HUES64 (cell line): ENCODE results near the gene GPR171. TPM values are rescaled to one million over a fixed set of nuclear protein-coding genes. Genes with fewer than 3 reads are reported as not detected.
"Not testable (repeated sequence)": the region's sequence is repeated elsewhere in the genome, so short reads cannot be mapped to it uniquely, and the experiment has no call there.

Experiments
- H3K27ac ChIP-seq: 2 replicates; pipeline ENCODE4 v1.7.0; 2013; ENCODE audit warnings: low read depth, low read length, inconsistent platforms
- H3K27me3 ChIP-seq: 2 replicates; pipeline ENCODE4 v1.6.1; 2013; ENCODE audit warnings: mild to moderate bottlenecking, low read length; ENCODE audit not compliant: insufficient read depth
- H3K36me3 ChIP-seq: 2 replicates; pipeline ENCODE4 v1.6.1; 2013; ENCODE audit warnings: mild to moderate bottlenecking, low read length; ENCODE audit not compliant: insufficient read depth
- H3K4me1 ChIP-seq: 2 replicates; pipeline ENCODE4 v1.6.1; 2013; ENCODE audit warnings: mild to moderate bottlenecking, low read length, moderate library complexity; ENCODE audit not compliant: insufficient read depth
- H3K4me3 ChIP-seq: 2 replicates; pipeline ENCODE4 v1.5.1; 2013; ENCODE audit warnings: mild to moderate bottlenecking, low read length, moderate library complexity
- H3K9ac ChIP-seq: 2 replicates; pipeline ENCODE4 v1.6.1; 2013; ENCODE audit warnings: mild to moderate bottlenecking, low read depth, low read length
- H3K9me3 ChIP-seq: 2 replicates; pipeline ENCODE4 v1.6.1; 2013; ENCODE audit warnings: low read depth, low read length; ENCODE audit not compliant: insufficient read depth
- WGBS: fragments of 150-250, 120-280 bp; methylation state at CpG from one replicate; pipeline ENCODE4 v1.1.7; 2013; ENCODE audit warnings: missing lambda C conversion rate; 5-methylcytosine and 5-hydroxymethylcytosine counted together
- polyA plus RNA-seq, 2 experiments: library from polyadenylated mRNA; stranded (reverse); fragments of 50-300 nt; gene quantifications; one replicate each; pipeline ENCODE4 v1.2.3, GENCODE V29; 2013

Gene GPR171
- polyA plus RNA-seq (2013, experiment 1 of 2) = not detected
- polyA plus RNA-seq (2013, experiment 2 of 2) = not detected

- H3K36me3 ChIP-seq = no peaks in the 10 kb centered on the region; the same call in 1 of the 2 replicates
- no peaks in the 10 kb centered on the region for H3K4me1 ChIP-seq
- H3K27ac ChIP-seq = no peak within 1 kb of the TSS
- 98% methylated on average over 2 of the region's 3 CpGs for WGBS
- H3K27me3 ChIP-seq = no peaks in the 10 kb centered on the region
- no peaks in the 10 kb centered on the region for H3K9me3 ChIP-seq
- H3K9ac ChIP-seq = no peak within 1 kb of the TSS
- H3K4me3 ChIP-seq = no peak within 1 kb of the TSS
Observed at GRCh38 chr3:151203051-151203420, at the start of gene GPR171. Gene GPR171, minus strand, starts transcription at chr3:151203216. Its CDS starts 3,830 bp downstream, at chr3:151199386.

- H3K9me3 ChIP-seq = no peaks in the 10 kb centered on the region
- no peaks in the 10 kb centered on the region for H3K4me1 ChIP-seq
- no peaks in the 10 kb centered on the region for H3K36me3 ChIP-seq
- no peak overlapping the region for H3K27ac ChIP-seq
- no peaks in the 10 kb centered on the region for H3K27me3 ChIP-seq
- 87% methylated on average over 3 of the region's 3 CpGs for WGBS
- no peak overlapping the region for H3K4me3 ChIP-seq
- no peak overlapping the region for H3K9ac ChIP-seq
Observed at GRCh38 chr3:151248772-151249337, 45.8 kb upstream of the GPR171 start.

GRCh38 chr3:151242006-151242405 is 39.0 kb upstream of the GPR171 start:
- 79% methylated on average over 17 of the region's 18 CpGs for WGBS
- H3K27me3 ChIP-seq, H3K4me1 ChIP-seq: not testable (repeated sequence)

GRCh38 chr3:151236736-151237135 is 33.7 kb upstream of the GPR171 start:
- WGBS = 93% methylated on average over 6 of the region's 7 CpGs
- Histone ChIP-seq H3K27me3 (no peaks in the 10 kb centered on the region), H3K9me3 (peaks cover 6% of the 10 kb centered on the region; the same call in 1 of the 2 replicates), H3K9ac (no peak overlapping the region), H3K27ac (no peak overlapping the region), H3K4me3 (no peak overlapping the region), H3K36me3 (peaks cover 8% of the 10 kb centered on the region), H3K4me1 (peaks cover 8% of the 10 kb centered on the region; the same call in 1 of the 2 replicates)

More at GRCh38 chr3:151242006-151242405, 39.0 kb upstream of the GPR171 start:
- not testable (repeated sequence) for H3K27ac ChIP-seq, H3K9me3 ChIP-seq, H3K9ac ChIP-seq, H3K4me3 ChIP-seq, H3K36me3 ChIP-seq

GRCh38 chr3:151236316-151236715 is 33.3 kb upstream of the GPR171 start:
- no peaks in the 10 kb centered on the region for H3K27me3 ChIP-seq
- WGBS = 94% methylated on average over 2 of the region's 2 CpGs
- peaks cover 3% of the 10 kb centered on the region; the same call in 1 of the 2 replicates for H3K9me3 ChIP-seq
- peaks cover 5% of the 10 kb centered on the region for H3K36me3 ChIP-seq
- no peak overlapping the region for H3K9ac ChIP-seq
- no peak overlapping the region for H3K4me3 ChIP-seq
- H3K4me1 ChIP-seq = peaks cover 8% of the 10 kb centered on the region; the same call in 1 of the 2 replicates
- no peak overlapping the region for H3K27ac ChIP-seq

GRCh38 chr3:151234825-151235224 is 31.8 kb upstream of the GPR171 start:
- WGBS = 95% methylated on average over 6 of the region's 6 CpGs
- Histone ChIP-seq H3K4me1 (peaks cover 20% of the 10 kb centered on the region), H3K4me3 (no peak overlapping the region), H3K9me3 (no peaks in the 10 kb centered on the region), H3K27ac (no peak overlapping the region), H3K27me3 (no peaks in the 10 kb centered on the region), H3K9ac (no peak overlapping the region), H3K36me3 (no peaks in the 10 kb centered on the region)

GRCh38 chr3:151232991-151233390 is 30.0 kb upstream of the GPR171 start:
- WGBS = 86% methylated on average over 4 of the region's 4 CpGs
- Histone ChIP-seq H3K27me3 (no peaks in the 10 kb centered on the region), H3K4me1 (peaks cover 29% of the 10 kb centered on the region), H3K9ac (no peak overlapping the region), H3K4me3 (no peak overlapping the region), H3K27ac (no peak overlapping the region), H3K36me3 (no peaks in the 10 kb centered on the region), H3K9me3 (no peaks in the 10 kb centered on the region)

- H3K4me1 ChIP-seq = peaks cover 31% of the 10 kb centered on the region
- H3K9ac ChIP-seq, H3K27ac ChIP-seq, H3K4me3 ChIP-seq, H3K9me3 ChIP-seq, H3K36me3 ChIP-seq, H3K27me3 ChIP-seq: not testable (repeated sequence)
Observed at GRCh38 chr3:151232403-151232802, 29.4 kb upstream of the GPR171 start.

GRCh38 chr3:151230646-151231045 is 27.6 kb upstream of the GPR171 start:
- no peak overlapping the region for H3K4me3 ChIP-seq
- H3K27ac ChIP-seq = no peak overlapping the region; the same call in 1 of the 2 replicates
- H3K36me3 ChIP-seq = no peaks in the 10 kb centered on the region
- H3K9ac ChIP-seq = no peak overlapping the region
- peaks cover 31% of the 10 kb centered on the region for H3K4me1 ChIP-seq
- H3K9me3 ChIP-seq = no peaks in the 10 kb centered on the region
- H3K27me3 ChIP-seq = no peaks in the 10 kb centered on the region
- 67% methylated on average over 3 of the region's 4 CpGs for WGBS

- no peaks in the 10 kb centered on the region for H3K36me3 ChIP-seq
- 48% methylated on average over 1 of the region's 1 CpG for WGBS
- no peaks in the 10 kb centered on the region for H3K27me3 ChIP-seq
- no peak overlapping the region for H3K4me3 ChIP-seq
- no peak overlapping the region for H3K27ac ChIP-seq
- peaks cover 24% of the 10 kb centered on the region for H3K4me1 ChIP-seq
- H3K9me3 ChIP-seq = no peaks in the 10 kb centered on the region
- no peak overlapping the region for H3K9ac ChIP-seq
Observed at GRCh38 chr3:151228666-151229040, 25.6 kb upstream of the GPR171 start.

GRCh38 chr3:151227807-151228665 is 25.0 kb upstream of the GPR171 start:
- WGBS = 66% methylated on average over 6 of the region's 9 CpGs
- H3K9ac ChIP-seq = no peak overlapping the region
- H3K4me1 ChIP-seq = peaks cover 24% of the 10 kb centered on the region
- H3K9me3 ChIP-seq = no peaks in the 10 kb centered on the region
- H3K36me3 ChIP-seq = no peaks in the 10 kb centered on the region
- no peak overlapping the region for H3K27ac ChIP-seq
- no peak overlapping the region for H3K4me3 ChIP-seq
- H3K27me3 ChIP-seq = no peaks in the 10 kb centered on the region
